ELF-1 (cell line): ENCODE results near the gene SP8.
"Not testable (repeated sequence)": the region's sequence is repeated elsewhere in the genome, so short reads cannot be mapped to it uniquely, and the experiment has no call there.

Experiments
- DNase-seq: peaks from one replicate; pipeline ENCODE4 v3.0.0-alpha.2; 2016; ENCODE audit warnings: low read depth, low spot score

The SP8 gene

GRCh38 chr7:20786779-20787659, at the start of gene SP8:
SP8 (minus strand) TSS chr7:20786886; CDS start chr7:20786798, 88 bp downstream.
- DNase-seq = peak; percentile 89

GRCh38 chr7:20836424-20836823, 49.7 kb upstream of the SP8 start:
- DNase-seq = not testable (repeated sequence)

GRCh38 chr7:20835111-20835750, 48.5 kb upstream of the SP8 start:
- DNase-seq = peak; percentile 89

GRCh38 chr7:20834656-20835055, 48.0 kb upstream of the SP8 start:
- DNase-seq = no peak

- no peak for DNase-seq
Measured at GRCh38 chr7:20831956-20832355, 45.3 kb upstream of the SP8 start.

- peak; percentile 38 for DNase-seq
Measured at GRCh38 chr7:20831451-20831850, 44.8 kb upstream of the SP8 start.

- DNase-seq = no peak
Measured at GRCh38 chr7:20828947-20829346, 42.3 kb upstream of the SP8 start.

GRCh38 chr7:20827172-20827571, 40.5 kb upstream of the SP8 start:
- no peak for DNase-seq

GRCh38 chr7:20826243-20826642, 39.6 kb upstream of the SP8 start:
- peak; percentile 90 for DNase-seq

GRCh38 chr7:20825555-20825954, 38.9 kb upstream of the SP8 start:
- DNase-seq = no peak

GRCh38 chr7:20821390-20821789, 34.7 kb upstream of the SP8 start:
- not testable (repeated sequence) for DNase-seq

- no peak for DNase-seq
Measured at GRCh38 chr7:20816372-20816959, 29.8 kb upstream of the SP8 start.

GRCh38 chr7:20804345-20804744, 17.7 kb upstream of the SP8 start:
- DNase-seq = no peak

- DNase-seq = no peak
Measured at GRCh38 chr7:20799566-20800366, 13.1 kb upstream of the SP8 start.

GRCh38 chr7:20798694-20799121, 12.0 kb upstream of the SP8 start:
- DNase-seq = peak; percentile 74

GRCh38 chr7:20798081-20798693, 11.5 kb upstream of the SP8 start:
- DNase-seq = peak; percentile 78

GRCh38 chr7:20797462-20798080, 10.9 kb upstream of the SP8 start:
- DNase-seq = peak; percentile 82

- DNase-seq = peak; percentile 68
Measured at GRCh38 chr7:20797042-20797461, 10.4 kb upstream of the SP8 start.

GRCh38 chr7:20796500-20796899, 9.8 kb upstream of the SP8 start:
- no peak for DNase-seq

- peak; percentile 46 for DNase-seq
Measured at GRCh38 chr7:20795881-20796280, 9.2 kb upstream of the SP8 start.

- DNase-seq = no peak
Measured at GRCh38 chr7:20795361-20795760, 8.7 kb upstream of the SP8 start.
